Activated CD8-positive, alpha-beta memory T cell treated with anti-CD3 and anti-CD28 coated beads, Interleukin-2, amount 50 U/mL, for 24 hours (primary cell): ENCODE measurements around the gene SGTB.
"Not testable (repeated sequence)": the region's sequence is repeated elsewhere in the genome, so short reads cannot be mapped to it uniquely, and the experiment has no call there.

Experiments used
- DNase-seq: peaks from one replicate; pipeline ENCODE4 v3.0.0-alpha.2; 2020; ENCODE audit errors: extremely low read depth

Gene SGTB

DNA sequence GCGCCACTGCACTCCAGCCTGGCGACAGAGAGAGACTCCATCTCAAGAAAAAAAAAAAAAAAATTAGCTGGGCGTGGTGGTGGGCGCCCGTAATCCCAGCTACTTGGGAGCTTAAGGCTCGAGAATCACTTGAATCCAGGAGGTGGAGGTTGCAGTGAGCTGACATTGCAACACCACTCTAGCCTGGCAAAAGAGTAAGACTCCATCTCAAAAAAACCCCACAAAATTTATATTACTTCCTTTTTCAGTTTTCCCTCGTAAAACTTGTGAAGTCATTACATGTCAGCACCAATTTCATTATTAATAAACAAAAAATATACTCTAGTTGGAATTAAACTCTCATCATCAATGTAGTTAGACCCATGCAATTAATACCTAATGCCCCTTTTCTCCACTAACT, 53.2 kb downstream of the SGTB start:
- DNase-seq = no peak

DNA sequence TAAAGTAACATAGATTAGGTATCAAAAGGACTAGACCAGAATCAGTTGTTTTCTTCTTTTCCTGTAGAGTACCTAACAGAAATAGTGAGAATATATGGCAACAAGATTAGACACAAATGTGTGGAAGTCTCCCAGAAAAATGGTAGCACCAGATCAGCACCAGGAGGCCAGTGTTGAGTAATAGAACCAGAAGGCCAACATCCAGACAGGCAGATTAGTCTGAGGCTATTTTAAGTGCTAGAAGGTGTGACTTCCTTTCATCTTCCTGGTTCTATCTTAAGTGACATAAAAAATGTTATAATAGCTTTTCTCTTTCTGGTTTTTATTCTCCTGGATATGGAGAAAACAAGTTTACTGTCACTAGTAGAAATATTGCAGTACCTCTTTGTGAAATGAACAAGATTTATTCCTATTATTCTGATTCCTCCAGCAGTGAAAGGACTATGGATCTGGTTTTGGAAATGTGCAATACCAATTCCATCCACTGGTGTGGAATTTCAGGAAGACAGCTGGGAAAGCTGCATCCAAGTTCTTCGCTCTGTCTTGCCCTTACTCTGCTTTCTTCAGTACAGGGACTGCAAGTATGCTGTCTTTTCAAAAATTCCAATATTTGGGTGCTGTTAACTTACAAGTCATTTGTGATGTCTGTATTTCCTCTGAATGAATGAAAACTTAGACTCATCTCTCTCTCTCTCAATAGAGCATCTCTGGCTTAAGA, 57.9 kb downstream of the SGTB start:
- DNase-seq = no peak

DNA sequence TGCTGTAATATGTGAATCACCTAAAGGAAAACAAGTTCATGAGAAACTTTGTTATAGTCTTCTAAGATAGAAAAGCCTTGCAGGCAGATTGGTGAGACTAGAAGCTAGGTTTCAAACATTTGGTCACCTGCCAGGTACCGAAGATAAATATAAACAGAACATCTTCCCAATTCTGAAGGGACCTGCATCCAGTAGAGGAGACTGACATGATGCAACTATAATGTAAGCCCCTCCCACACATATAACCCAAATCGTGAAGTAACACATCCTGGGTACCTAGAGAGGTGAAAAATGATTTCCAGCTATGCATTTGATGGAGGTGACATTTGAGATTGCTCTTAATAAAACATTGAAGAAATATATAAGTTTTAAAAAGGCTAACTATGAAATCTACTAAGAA, 67.2 kb downstream of the SGTB start:
- DNase-seq = no peak

DNA sequence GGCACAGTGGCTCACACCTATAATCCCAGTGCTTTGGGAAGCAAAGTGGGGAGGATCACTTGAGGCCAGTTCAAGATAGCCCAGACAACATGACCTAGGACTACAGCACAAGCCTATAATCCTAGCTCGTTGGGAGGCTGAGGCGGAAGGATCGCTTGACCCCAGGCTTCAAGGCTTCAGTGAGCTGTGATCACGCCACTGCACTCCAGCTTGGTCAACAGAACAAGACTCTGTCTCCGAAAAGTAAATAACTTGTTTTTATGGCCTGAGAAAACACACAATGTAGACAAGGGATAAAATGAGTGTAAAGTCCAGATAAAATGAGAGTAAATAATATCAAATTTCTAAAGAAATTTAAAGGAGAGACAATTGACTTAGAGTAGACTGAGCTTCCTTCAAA, 70.8 kb downstream of the SGTB start:
- DNase-seq = no peak

DNA sequence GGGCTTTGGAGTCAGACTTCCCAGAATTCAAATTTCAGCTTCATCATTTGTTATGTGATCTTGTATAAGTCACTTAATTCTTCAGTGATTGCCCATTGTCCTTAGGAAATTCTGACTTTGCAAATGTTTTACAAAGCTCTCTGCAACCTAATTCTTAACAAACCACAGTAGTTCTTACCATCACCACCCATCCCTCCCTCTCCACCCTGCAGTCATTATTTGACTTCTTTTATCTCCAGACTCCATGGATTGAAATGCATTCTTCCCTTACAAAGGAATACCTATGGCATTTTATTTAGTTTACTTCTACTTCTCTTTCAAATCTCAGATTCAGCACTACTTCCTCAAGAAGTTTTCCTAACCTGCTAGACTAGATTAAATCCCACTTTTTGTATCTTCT, 74.0 kb downstream of the SGTB start:
- no peak for DNase-seq

DNA sequence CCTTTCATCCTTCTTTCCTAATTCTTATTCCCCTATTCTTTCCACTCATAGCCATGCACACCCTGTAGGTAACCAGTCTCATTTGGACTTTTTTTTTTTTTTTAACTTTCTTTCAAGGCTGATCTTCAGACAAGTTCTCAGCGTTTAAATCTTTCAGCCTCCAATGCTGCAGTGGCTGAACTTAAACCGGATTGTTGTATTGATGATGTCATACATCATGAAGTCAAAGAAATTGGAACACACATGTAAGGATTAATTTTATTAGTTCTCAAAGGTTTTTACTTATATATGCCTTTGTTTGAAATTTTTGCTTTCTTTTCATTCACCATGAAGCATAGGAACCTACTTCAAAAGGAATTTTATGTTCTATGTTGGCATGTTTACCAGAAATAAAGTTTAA, 75.0 kb downstream of the SGTB start:
- DNase-seq = no peak

DNA sequence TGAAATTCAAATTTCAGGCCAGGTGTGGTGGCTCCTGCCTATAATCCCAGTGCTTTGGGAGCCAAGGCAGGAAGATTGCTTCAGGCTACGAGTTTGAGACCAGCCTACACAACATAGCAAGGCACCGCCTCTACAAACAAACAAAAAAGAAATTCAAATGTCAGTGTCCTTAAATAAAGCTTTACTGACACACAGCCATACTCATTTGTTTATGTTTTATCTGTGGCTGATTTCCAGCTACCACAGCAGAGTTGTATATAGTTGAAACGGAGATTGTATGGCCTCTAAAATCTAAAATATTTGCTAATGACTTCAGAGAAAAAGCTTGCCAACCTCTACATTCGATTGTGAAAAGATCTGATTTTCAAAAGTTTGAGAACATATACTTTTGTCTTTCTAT, 81.7 kb downstream of the SGTB start:
- no peak for DNase-seq

DNA sequence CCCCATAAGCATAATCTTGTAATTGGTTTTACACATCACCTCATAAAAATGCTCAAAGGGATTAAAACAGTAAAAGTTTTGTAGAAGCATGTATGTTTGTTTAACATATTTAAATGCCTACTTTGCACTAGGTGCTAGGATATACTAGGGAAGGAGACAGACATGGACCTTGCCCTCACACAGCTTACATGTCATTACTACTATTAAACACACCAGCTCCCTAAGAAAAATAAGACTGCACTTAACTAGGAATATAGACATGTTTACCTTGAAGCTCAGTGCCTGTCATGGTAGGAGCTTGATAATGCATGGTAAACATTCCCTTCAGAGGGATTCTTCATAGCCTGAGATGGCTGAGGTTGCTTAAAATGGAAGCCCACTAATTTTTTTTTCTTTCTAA, 90.9 kb downstream of the SGTB start:
- DNase-seq = no peak

DNA sequence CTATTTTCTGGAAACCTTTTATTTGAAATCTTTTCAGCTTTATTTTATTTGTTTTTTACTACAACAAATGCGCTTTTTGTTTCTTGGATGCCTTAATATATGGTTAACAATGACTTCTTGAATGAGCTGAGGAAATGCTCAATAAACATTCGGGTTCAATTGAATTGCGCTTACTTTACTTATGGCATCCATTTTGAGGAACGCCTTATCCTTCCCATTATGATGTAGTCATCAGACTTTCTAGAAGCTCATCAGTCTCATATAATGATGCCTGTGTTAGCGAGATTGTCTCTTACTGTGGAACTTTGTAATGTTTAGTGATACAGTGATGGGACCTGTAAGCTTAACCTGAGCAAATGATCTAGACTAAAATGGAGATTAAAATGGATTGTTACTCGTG, 96.2 kb downstream of the SGTB start:
- no peak for DNase-seq

DNA sequence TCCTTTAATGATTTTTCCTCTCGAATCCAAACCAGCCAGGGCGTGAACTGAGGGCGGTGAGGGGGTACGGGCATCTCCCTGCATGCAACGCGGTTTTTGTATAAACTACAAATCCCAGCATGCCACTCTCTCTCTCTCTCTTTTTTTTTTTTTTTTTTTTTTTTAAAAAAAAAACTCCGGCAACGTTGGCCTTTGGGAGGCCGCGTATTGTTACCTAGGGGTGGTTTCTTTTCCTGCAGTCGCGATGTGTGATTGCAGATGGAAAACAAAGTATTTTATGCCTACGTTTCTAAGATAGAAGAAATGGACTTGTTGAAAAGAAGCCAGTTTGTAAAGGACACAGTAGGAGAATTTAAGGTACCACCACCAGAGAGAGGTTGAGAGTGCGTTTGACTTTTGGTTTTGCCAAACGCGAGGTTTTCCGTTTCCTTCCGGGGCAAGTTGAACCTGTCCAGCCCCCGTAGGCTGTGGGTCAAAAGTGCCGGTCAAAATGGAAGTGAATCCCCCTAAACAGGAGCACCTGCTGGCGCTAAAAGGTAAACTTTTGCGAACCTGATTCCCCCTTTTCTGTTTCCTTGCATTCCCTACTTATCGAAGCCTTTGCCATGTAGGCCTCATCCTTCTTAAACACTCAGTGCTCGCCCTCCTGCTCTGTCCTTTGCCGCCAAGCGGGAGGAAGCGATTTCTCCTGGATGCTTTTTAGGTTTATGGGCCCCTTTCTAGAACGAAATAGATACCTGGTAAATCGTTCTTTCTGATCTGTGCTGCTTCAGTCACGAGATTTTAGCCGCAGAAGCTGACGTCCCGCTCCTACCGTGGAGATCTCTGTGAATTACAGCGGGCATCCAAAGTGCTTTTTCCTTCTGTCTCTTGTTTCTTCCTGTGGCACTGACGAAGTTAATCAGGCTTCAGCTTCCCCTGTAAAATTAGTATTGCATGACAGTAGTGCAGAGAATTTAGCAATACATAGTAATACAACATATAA, 97.0 kb downstream of the SGTB start, which contains the start of the genes SHLD3 and TRAPPC13:
SHLD3 (plus strand) TSS at position 457 of the 985 bp plus-strand sequence. CDS start 4,561 bp downstream, outside the sequence.
TRAPPC13 (plus strand) TSS at position 457 of the 985 bp plus-strand sequence; CDS start at position 491, 34 bp downstream.
- DNase-seq = peak; percentile 49

DNA sequence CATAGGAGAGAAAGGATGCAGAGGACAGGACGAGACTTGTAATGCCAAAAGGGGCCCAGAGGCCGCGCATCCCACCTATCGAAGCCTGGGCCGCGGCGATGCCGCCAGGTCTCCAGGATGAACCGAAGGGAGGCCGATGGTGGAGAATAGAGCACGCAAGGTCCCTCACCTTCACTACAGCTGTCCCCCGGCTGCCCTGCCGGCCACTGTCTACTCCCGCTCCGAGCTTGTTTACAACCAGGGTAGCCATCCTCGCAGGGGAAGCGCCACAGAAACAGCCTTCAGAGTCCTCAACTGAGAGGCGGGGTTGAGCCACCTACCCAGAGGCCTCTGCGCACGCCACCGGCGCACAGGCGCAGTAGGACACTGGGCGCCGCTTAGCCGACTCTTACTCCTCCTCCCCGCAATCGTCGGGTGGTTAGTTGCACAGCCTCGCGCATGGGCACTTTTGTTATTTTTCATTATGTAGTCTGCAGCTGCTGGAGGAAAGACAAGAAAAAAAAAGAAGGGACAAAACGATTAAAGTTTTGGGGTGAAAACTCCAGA, 97.8 kb downstream of the SGTB start, which contains the start of gene TRIM23:
TRIM23 (minus strand) TSS at position 309 of the 546 bp plus-strand sequence; CDS start at position 250, 59 bp downstream.
- peak; percentile 83 for DNase-seq

DNA sequence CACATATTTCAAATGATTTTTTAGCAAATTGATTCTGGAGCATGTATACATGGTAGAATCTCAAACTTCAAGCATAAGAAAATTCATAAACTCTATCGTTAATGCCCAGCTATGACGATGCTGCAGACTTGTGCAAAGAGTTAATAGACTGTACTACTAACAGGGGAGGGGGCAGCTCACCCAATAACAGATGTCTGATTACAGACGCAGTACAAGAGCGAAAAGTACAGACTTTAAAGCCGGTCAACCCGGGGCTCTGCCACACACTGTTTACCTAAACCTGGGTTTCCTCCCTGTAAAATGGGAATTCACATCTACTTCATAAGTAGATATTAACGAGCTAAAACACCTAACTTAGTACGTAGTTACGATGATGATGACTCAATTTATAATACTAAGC, 98.4 kb downstream of the SGTB start:
- DNase-seq = no peak

DNA sequence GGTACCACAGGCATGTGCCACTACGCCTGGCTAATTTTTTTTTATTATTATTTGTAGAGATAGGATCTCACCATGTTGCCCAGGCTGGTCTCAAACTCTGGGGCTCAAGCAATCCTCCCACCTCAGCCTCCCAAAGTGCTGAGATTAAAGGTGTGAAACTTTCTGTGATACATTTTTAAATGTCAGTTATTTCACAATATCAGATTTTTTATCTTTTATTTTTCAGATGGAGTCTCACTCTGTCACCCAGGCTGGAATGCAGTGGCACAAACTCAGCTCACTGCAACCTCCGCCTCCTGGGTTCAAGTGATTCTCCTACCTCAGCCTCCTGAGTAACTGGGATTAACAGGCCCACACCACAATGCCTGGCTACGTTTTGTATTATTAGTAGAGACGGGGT, 99.9 kb downstream of the SGTB start:
- DNase-seq = not testable (repeated sequence)

DNA sequence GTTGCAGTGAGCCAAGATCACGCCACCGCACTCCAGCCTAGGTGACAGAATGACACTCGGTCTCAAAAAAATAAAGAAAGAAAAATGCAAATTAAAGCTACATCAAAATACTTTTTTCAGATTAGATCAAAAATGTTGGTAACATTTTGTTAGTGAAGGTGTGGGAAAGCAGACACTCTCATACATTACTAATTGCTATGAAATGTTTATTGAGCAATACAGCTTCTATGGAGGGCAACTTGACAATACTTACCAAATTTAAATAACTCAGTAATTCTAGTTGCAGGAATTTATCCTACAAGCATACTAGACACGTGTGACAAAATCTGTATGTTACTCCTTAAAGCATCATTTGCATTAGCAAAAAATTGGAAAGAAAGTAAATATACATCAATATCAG, 101.9 kb downstream of the SGTB start:
- DNase-seq = no peak
